Measurements from ENCODE around the gene MT1H.
A peak's percentile ranks its signal among the peaks of the same experiment; 100 is the strongest.

GRCh38 chr16:56673921-56674320, 4.3 kb downstream of the MT1H start:
- TF ChIP-seq EZH2 (IDR thresholded peaks at IDR 0.05; ENCODE audit: borderline replicate concordance, insufficient read depth, low read depth, low read length, poor library complexity, severe bottlenecking): no peak
- TF ChIP-seq CTCF (IDR thresholded peaks at IDR 0.05): peak; percentile 39

Measured in B cell (primary cell).